Measurements from ENCODE around the gene MAP4K4.

Gene MAP4K4

DNA sequence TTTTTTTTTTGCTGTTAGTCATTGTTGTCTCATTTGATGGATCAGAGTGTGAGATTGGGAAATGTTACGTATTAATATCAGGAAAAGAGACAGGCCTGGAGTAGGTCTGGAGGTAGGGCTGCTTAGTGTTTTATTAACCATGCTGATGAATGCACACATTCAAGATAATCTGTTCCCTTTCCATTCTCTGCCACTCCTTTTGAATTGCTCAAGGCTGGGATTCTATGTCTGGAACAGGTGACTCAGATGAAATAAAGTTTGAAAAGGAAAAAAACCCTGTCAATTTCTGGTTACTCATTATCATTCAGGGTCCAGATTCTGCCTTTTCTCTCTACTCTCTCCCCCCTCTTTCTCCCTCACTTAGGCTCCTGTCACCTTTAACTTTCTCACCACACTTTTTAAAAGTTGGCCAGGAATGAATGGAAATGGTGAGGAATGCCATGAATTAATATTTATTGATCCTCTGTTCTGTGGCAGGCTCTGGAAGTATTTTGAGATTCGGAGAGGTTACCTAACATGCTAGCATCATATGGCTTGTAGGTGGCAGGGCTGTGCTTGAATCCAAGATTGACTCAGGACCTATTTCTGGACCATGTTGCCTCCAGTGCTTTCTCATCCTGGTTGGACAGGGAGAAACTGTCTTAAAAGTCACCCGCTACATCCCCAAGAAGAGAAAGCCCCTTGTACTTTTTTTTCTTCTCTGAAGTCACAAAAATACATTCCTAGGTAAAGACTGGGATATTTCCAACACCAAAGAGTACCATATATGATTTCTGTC lies 40.2 kb downstream of the MAP4K4 start:
- no peak for DNase-seq (ENCODE audit: low spot score)
- TF ChIP-seq, protein P1, sequence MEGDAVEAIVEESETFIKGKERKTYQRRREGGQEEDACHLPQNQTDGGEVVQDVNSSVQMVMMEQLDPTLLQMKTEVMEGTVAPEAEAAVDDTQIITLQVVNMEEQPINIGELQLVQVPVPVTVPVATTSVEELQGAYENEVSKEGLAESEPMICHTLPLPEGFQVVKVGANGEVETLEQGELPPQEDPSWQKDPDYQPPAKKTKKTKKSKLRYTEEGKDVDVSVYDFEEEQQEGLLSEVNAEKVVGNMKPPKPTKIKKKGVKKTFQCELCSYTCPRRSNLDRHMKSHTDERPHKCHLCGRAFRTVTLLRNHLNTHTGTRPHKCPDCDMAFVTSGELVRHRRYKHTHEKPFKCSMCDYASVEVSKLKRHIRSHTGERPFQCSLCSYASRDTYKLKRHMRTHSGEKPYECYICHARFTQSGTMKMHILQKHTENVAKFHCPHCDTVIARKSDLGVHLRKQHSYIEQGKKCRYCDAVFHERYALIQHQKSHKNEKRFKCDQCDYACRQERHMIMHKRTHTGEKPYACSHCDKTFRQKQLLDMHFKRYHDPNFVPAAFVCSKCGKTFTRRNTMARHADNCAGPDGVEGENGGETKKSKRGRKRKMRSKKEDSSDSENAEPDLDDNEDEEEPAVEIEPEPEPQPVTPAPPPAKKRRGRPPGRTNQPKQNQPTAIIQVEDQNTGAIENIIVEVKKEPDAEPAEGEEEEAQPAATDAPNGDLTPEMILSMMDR (IDR thresholded peaks at IDR 0.05; ENCODE audit: extremely low read depth, missing control alignments): no peak

DNA sequence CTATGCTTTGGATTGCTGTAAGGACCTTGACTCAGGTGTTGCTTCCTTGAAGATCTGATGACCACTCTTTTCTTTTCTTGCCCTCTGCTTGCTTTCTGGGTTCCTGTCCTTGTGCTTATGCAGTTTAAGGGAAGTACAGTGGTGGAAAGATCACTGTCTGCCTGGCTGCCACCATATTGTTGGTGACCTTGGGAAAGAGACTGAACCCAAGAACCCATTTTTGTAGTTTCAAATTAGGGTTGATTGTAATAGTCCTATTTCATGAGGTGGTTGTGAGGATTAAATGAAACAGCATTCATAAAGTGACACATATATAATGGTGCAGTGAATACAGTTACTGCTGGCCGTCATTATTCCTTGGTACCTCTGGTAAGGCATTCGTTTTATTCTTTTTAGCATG lies 41.1 kb downstream of the MAP4K4 start:
- TF ChIP-seq, protein P1 (IDR thresholded peaks at IDR 0.05; ENCODE audit: extremely low read depth, missing control alignments): no peak
- no peak for DNase-seq (ENCODE audit: low spot score)

DNA sequence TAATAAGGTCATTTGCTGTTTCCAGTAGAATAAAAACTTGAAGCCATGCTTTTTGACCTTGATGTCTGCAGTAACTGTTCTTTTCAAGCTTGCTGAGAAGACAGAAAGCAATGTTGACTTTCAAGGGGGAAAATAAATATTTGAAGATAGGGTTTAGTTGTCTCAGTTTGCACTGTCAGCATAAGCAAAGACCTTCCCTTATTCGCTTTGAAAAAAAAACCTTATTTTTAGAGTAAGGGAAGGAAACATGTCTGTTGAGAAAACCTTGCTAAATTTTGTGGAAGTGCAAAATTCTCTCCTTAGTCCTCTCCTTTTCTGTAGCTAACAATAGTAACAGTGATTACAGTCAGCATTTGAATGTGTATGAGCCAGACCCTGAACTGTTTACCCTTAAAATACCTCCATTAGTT lies 43.1 kb downstream of the MAP4K4 start:
- DNase-seq (ENCODE audit: low spot score): no peak

DNA sequence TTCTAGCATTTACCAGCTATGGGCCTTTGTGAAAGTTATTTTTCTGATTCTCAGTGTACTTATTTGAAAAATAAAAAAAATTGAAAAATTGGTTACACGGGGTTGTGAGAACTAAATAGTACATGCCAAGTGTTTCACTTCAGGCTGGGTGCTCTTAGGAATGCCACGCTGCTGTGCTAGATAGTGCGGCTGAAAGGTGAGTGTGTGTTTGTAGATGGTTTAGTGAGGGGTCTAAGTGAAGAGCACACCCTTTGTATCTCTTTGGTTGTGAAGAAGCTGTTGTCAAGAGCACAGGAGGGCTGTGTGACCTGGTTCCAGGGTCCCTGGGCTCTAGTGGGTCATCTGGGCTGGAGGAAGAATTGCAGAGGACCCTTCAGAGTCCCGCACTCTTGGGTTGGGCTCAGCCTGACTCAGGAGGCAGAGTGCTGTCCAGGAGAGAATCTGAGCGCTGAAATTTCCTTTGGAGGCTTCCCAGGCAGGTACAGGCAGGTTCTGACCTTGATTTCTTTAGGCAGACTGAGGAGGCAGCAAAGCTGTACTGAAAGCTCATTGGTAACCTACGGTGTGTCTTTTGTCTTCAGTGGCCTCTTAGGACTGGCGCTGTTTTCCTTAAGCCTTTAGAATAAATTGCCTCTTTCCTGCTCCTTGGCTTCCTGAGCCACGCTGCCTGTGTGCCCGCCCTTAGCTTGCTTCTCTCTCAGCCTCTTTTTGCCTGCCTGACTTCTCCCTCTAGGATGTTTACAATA lies 44.4 kb downstream of the MAP4K4 start:
- DNase-seq (ENCODE audit: low spot score): no peak
- TF ChIP-seq, protein P1 (IDR thresholded peaks at IDR 0.05; ENCODE audit: extremely low read depth, missing control alignments): no peak

More for the DNA sequence above, 43.1 kb downstream of the MAP4K4 start:
- TF ChIP-seq, protein P1 (IDR thresholded peaks at IDR 0.05; ENCODE audit: extremely low read depth, missing control alignments): no peak

DNA sequence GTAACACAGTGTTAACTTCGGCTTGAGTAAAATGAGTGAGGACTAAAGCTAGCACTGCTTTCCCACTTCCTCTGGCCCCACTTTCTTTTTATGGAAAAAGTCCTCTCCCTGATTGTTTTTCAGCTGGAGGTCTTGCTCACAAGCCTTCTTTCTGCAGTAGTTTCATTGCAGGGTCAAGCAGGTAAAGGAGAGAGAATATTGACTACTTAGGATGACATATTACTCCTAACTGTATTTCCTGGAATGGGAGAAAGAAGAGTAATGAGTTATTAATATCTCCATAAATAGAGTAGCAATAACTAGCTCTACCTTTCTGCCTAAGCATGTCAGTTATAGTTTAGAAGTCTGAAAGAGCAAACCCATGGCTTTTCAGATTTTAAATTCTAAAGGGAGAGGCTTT lies 45.0 kb downstream of the MAP4K4 start:
- no peak for DNase-seq (ENCODE audit: low spot score)
- TF ChIP-seq, protein P1 (IDR thresholded peaks at IDR 0.05; ENCODE audit: extremely low read depth, missing control alignments): no peak

DNA sequence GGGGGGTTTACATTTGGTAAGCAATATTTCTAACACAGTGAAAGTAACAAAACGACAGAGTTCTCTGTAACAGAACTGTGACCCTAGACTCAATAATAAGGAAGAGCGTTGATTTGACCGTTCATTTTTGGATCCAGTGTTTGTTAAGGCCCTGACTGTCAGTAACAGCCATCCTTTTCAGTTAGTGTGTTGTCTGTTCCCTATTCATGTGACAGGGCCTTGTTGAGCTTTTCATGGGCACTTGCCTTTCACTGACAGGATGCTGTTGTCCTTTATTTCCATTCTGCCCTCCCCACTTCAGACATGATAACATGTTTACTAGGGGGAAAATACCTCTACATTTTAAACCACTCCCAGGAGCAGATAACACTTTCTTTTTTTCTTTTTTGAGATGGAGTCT lies 45.8 kb downstream of the MAP4K4 start:
- no peak for DNase-seq (ENCODE audit: low spot score)
- TF ChIP-seq, protein P1 (IDR thresholded peaks at IDR 0.05; ENCODE audit: extremely low read depth, missing control alignments): no peak

DNA sequence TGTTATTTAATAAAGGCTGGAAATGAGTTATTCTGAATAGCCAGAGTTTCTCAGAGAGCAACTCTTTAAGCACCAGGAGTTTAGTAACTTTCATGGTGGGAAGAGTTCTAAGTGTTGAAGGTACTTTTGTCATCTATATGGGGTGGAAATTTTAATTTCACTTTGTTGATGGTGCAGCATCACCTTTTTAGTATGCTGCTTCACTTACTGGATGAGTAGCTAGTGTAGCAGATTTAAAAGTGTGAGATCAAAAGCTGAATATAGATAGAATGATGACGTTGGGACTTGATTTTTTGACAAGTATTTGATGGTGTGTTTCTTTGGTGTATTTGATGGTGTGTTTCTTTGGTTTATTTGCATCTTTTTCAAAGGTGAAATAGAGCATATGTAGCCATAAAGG lies 47.3 kb downstream of the MAP4K4 start:
- TF ChIP-seq, protein P1 (IDR thresholded peaks at IDR 0.05; ENCODE audit: extremely low read depth, missing control alignments): no peak

More for the DNA sequence above, 47.3 kb downstream of the MAP4K4 start:
- no peak for DNase-seq (ENCODE audit: low spot score)
